GM21447 (cell line): ENCODE measurements around the gene ZC3H13.

Source experiments
- ATAC-seq: cut with Tn5 transposase; IDR thresholded peaks from one replicate; pipeline ENCODE4 v1.9.1; 2021; ENCODE audit not compliant: unreplicated experiment

The ZC3H13 gene

DNA sequence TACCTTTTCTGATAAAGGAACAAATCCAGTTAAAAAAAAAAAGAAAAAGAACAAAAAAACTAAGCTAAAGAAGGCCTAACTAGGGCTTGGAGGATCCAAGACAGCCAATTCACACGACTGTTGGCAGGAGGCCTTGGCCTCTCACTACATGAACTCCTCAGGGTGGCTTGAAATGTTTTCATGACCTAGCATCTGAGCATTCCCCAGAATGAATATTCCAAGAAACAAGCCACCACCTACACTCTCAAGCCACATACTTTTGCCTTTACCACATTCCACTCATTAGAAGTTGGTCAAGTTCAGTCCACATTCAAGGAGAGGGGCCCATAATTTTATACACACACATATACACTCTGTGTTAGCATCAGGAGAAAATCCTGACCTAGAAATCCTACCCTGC, 103.4 kb downstream of the ZC3H13 start:
- no peak for ATAC-seq

DNA sequence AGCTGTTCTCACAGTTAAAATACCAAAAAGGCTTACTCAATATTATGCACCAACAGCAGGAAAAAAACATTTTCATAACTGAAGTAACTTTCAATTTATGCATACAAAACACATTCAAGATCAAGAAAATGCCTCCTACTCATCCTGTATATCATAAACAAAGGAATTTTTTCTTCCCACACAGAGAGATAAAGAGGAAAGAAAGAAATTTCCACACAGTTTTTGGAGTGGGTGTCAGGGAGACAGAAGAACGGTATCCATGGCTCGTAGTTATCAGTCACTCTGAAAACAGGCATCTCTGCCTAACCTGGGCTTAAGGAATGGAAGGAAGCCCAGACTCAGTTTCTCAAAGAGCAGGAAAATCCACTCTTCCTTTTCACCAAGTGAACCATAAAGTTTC, 108.6 kb downstream of the ZC3H13 start:
- ATAC-seq: no peak

DNA sequence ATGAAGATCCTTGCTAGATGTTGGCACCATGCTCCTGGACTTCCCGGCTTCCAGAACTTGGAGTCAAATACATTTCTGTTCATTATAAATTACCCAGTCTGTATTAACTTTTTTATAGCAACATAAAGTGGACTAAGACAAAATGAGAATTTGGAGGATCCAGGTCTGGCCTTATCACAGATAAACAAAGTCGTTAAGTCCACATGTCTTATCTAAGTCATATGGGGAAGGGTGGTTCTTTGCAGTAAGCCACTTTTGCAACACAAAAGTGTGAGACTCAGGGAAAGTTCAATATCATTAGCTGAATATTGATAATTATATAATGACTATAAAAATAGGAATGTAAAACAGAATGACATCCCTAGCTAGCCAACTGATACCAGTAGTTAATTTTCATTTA, 109.4 kb downstream of the ZC3H13 start:
- ATAC-seq: no peak

DNA sequence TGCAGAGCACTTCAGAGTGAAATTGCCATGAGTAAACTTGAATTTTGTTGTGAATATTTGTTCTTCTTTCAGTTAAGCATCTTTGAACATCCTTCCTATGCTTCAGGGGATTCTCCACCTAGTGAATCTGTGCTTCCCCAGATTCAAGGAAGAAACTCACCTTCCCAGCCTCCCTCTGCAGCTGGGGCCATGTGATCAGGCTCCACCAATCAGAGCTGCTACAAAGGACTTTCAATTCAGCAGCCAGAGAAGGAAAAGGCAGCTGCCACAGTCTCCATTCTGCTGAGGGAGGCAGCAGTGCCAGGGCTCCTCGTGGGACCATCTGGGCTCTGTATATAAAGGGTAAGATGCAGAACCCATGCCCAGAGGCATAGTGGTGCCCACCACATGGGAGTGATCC, 111.3 kb downstream of the ZC3H13 start:
- ATAC-seq: no peak

DNA sequence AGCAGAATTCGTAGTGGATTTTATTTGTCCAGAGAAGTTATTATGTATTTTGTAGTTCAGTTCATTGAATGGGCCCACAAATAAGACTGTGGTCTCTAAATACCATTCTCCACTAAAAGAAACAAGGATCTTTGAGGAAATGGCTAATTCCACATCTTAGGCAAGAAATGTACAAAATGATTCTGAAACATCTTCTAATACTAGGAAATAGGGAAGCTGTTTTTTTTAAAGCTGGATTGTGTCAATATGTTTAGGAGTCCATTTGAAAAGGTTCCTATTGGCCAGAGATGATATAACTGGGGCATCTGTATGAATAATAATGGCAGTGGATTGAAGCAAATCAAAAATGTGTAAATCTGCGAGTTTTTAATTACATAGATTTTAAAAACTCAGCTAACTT, 112.5 kb downstream of the ZC3H13 start:
- ATAC-seq: no peak

DNA sequence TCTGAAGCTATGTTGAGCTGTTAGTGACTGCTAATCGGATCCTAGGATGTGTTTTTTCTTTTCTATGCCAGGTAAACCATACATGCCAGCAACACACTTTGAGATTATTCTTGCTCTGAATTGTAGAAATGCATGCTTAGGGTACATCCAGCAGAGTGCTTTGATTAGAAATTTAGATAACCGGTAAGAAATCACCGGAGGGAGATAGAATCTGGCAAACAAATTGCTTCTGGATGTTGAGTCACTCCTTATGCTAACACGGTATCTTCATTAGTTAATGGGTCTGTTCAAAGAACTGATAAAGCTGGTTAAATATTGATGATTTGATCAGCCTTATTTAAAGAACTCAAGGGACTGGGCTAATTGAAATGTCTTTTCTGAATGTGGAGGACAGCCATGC, 115.9 kb downstream of the ZC3H13 start:
- ATAC-seq: no peak

DNA sequence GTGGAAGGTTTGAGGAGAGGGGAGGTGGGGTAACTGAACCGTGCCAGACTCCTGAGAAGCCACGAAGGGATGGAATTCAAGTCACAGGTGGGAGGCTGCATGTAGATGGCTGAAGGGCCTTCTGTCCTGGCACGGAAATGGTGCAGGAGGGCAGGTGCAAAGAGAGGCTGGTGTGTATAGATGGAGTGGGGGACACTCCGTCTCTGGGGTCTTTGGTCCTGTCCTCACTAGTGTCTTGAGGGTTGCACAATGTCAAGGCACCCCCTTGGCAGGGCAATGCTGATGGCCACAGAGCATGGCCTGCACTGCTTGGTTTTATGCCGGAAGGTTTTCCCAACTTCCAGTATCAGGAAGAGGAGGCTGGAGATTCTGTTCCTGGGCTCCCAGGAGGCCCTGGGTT, 118.3 kb downstream of the ZC3H13 start:
- no peak for ATAC-seq

DNA sequence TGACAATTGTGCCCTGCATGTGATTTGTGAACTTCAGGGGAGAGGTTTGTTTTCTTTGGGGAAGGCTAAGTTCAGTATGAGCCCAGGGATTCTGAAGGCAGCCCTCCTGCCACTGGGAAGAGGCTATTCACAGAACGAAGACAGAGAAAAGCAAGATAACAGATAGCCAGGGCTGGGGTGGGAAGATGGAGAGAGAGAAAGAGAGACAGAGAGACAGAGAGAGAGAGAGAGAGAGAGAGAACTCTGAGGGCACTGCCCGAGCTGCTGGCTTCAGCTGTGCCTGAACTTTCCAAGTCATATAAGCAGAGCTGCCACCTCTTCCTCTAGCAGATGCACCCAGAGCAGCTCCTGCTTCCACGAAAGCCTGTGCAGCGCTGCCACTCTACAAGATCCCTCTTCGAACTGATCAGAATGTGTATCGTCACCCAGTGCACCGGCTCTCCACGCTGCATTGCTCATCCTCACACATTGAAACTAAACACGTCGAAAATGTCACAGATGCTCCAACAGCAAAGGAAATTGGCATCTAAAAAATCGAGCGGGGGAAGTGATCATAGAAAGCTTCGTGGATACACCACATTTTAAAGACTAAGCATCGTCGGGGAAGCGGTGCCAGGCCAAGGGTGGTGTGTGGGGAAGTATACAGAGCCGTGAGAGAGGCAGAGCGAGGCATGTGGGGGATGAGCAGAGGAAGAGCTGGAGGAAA, 119.2 kb downstream of the ZC3H13 start:
- ATAC-seq: no peak

DNA sequence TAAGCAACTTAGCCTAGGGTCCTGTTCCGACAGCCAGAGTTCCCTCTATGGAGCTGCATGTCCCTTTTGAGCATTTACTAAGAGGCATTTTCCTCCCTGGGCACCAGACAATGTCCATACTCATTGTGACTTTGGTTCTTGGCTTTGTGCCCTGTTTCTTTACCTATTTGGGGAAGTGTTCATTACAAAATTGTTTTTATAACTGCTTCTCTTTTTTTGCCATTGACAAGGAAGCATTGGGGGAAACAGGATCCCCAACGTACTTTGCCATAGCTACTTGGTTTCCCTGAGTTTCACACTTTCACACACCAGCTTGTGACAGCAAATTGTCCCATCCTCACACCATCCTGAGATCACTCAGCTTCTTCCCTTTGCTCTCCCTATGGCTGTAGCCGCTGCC, 119.9 kb downstream of the ZC3H13 start:
- no peak for ATAC-seq

DNA sequence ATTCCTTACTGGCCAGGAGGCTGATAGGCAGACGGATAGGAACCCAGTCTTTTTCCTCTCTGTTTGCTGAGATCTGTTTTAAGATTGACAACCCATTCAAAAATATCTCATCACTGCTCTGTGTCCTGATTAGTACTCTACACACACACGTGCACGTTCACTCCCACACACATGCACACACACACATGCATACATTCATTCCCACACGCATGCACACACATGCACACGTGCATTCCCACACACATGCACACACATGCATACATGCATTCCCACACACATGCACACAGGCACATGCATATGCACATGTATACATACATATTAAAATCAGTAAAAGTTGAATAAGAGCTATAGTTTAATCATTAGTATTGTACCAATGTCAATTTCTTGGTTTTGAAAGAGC, 120.4 kb downstream of the ZC3H13 start:
- no peak for ATAC-seq

DNA sequence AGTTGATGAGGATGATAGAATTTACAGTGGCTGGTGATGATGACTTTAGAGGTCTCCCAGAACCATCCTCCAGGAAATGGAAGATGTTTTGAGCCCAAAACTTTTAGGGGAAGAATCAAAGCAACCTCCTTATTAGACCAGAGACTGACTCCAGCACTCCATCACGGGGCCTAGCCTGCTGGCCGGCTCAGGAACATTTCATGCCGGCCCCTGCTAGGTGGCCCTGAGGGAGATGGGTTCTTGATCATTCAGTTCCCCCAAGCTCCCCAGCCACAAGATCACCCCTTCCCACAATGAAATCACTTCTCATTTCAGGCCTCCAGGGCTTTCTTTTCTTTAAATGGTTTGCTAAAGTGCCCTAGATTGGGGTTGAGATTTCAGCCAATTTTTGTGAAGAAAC, 121.3 kb downstream of the ZC3H13 start:
- ATAC-seq: no peak

DNA sequence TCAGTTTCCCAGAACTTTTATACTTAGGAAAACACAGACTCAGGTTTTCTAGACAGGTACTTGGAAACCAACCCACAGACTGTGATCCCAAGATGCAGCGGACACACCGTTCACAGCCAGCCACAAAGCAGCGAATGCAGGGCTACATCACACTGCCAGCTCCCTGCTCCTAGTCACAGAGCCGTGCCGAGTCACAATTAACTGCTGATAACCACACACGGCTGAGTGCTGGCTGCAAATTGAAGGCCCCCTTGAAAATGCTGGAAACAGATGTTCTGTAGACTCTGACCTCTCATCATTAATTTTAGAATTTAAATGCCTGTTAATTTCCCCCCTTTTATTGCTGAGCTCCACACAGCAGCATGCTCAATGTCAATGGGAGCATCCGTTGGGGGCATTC, 122.4 kb downstream of the ZC3H13 start:
- ATAC-seq: no peak

DNA sequence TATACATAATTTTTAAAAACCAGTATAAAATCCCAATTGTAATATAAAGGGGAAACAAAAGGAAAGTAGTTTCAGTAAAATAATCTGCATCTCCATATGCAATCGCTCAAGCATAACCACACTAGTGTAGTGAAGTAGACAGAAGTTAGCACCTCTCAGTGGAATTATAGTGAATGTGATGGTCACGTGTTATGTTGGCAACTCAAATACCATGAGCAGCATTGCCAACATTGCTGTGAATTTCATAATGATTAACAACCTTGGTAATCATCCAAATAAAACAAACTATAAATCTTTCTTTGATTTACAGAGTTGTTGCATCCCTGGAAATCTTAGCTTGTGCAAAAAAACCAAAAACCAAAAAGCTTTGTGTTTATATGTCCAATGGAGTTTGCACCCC, 123.7 kb downstream of the ZC3H13 start:
- ATAC-seq: no peak

DNA sequence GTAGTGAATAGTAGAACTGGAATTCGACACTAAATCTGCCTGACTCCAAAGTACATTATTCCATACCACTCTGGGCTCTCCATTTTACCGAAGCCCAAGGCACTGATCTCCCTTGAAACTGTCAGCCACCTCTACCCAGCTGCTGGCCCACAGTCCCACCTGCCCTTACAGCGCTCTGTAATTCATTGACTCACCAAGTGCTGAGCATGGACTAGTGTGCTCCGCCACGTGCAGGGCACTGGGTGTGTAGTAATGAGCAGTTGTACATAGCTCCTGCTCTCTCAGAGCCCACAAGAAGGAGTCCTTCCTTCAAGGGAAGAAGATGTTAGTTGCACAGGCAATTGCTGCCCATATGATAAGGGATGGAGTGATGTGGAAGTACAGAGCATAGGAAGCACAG, 124.4 kb downstream of the ZC3H13 start:
- ATAC-seq: no peak

DNA sequence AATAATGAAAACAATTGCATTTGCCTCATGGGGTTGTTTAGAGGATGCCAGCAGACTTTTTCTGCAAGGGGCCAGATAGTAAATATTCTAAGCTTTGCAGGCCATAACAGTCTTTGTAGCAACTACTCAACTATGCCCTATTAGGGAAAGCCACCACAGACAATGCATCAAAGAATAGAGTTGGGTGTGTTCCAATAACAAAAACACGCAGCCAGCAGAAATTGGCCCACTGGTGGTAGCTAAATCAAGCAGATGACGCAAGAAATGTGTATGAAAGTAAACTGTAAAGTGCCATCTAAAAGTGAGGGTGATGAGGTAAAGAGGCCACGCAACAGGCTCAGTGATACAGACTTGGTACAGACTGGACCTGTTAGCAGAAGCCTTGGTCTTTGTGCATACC, 125.8 kb downstream of the ZC3H13 start:
- no peak for ATAC-seq

DNA sequence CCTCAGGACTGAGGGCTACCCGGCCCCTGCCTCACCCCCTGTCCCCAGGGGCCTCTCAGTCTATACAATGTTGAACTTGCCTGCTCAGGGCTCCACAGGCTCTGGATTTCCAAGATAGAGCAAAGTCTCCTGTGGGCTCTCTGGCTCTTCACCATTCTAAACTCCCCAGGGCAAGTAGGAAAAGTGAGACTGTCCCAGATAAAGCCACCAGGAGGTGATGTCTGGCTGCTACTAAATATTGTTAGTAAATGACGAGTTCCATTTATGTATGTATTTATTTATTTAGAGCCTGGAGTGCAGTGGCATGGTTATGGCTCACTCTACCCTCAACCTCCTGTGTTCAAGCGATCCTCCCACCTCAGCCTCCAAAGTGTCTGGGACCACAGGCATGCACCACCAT, 127.4 kb downstream of the ZC3H13 start:
- no peak for ATAC-seq

DNA sequence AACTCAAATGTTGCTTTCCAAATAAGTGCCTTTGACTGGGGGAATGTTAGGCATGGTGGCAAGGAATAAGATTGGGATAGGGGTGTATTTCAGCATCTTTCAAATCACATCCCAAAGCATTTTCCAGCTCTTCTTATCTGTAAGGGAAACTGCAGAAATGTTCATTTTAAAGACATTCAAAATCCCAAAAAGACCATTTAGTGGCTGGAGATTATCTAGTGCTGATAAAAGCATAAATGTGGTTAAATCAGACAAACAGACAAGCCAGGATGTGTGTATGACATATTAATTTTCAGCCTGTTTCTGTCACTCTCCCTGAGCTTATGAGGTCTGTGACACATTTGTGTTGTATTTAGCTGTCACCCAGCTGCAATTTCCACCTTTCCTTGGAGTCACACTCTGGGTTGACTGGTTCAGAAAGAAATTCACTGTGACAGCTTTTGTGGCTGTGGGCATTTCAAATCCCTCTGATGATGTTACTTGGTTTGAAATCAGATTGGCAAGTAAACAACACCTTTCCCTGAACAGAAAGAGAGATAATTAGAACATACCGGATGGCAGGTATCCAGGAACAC, 131.3 kb downstream of the ZC3H13 start:
- no peak for ATAC-seq

DNA sequence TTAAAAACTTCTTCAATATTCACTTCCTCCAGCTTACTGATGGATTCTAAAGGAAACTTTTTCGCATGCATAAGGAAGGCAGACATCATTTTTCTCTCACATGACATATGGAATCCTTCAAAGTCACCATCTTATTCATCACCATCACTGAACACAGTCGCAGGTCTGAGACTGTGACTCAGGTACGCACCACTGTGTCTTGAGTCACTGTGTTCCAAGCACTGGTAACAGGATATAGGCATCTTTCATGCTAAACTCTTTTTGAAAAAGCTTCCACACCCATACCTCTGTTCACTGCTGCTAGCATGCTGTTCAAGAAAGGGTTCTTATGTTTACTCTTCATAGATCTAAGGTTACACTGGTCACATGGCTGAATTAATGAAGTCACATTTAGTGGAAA, 133.9 kb downstream of the ZC3H13 start:
- no peak for ATAC-seq

DNA sequence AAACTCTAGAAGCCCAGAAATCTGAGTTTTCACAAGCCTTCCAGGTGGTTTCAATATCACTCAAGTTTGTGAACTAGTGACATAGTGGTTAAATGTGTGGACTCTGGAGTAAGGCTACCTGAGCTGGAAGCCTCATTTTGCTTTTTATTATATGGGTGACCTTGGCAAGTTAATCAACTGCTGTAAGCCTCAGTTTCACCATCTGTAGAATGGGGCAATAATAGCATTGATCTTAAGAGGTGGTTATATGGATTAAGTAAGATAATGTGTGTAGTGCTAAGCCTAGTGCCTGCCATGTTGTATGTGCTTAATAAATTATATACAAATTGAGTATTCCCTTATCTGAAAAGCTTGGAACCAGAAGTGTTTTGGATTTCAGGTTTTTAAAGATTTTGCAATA, 135.5 kb downstream of the ZC3H13 start:
- ATAC-seq: no peak

DNA sequence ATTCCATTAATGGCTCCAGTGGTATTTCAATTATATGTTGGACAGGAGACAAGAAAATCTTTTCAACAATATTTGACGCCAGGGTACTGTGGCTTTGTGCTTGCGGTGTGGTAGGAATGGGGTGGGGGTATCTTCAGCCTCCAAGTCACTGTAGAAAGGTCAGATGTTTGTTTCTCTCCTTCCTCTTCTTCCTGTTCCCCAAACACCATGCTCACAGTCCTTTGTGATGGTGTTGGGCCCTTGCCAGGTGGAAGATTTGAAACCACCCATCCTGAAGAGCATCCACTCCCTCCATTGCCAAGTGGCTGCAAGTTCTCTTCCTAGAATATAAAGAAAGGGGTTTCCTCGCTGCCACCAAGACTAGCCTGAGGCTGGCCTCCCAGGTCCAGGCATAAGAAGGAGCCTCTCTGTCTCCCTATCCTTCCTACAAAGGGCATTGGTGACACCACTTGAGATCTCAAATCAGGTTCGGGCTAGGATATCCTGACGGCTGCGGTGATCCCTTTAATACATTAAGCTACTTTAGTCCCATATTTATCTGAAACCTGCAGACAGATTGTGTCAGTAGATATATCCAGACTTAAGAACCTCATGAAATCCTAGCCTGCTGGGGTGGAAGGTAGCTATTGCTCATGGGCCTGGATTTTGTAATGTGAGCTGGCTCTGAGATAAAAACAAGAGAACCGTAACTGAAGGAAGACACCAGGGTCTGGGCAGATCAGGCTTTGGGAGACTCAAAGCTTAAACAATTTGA, 136.7 kb downstream of the ZC3H13 start:
- no peak for ATAC-seq

DNA sequence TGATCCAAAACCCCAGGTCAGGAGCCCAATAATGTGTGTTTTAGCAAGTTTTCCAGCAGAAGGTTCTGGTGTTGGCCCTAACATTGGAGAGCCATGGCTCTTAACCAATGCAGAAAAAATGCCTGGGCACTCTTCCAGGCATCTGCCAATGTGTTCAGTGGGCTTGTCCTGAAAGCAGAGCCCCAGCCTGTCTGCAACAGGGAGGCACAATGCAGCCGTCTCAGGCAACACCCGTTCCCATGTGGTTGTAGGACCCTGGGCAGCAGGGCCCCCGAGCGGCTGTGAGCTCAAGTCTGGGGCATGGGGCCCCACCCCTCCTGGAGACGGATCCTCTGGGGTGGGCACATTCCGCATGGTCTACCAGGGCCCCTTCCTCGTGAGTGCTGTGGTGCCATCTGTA, 142.9 kb downstream of the ZC3H13 start:
- no peak for ATAC-seq

DNA sequence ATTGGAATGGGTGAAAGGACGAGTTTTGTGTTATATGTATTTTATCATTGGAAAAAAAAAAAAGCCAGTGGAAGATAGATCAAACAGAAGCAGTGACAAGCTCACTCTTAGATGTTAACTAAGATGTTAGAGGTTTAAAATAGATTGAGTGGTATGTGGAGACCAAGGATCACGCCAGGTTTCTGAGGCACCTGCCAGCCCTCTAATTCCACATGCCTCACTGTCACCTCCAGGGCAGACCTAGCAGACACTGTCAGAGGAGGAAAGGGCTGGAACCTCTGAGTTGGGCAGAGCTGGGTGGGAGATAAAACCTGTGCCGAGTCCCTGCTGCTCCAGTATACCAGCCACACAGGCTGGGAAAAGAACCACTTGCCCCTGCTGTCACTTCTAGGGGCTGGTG, 143.5 kb downstream of the ZC3H13 start:
- ATAC-seq: no peak

DNA sequence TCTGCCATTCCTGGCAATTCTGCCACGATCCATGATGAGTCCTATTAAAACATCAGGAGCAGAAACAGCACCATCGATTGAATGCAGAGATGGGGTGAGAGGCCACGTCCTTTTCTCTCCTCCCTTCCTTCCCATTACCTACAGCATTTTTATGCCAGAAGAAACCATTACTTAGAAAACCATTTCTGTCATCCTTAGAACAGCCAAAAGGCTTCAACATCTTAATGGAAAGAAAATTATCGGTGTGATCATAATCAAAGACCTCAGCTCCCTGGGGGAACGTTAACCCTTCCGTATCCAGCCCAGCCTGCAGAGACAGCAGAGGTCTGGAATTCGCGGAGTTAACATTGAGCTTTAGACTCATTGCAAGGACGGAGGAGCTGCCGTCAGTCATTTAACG, 145.0 kb downstream of the ZC3H13 start:
- no peak for ATAC-seq
